GM12892 (cell line): ENCODE results near the gene GTF2H1.
"Not testable (repeated sequence)": the region's sequence is repeated elsewhere in the genome, so short reads cannot be mapped to it uniquely, and the experiment has no call there.

Source experiments
- DNase-seq: peaks from one replicate; pipeline ENCODE4 v3.0.0; 2011; ENCODE audit not compliant: insufficient read length
- FAIRE-seq: peaks from 2 replicates; lab custom pipeline; 2011; peaks lifted over from hg19 to GRCh38; lab: Jason Lieb, UNC
- POLR2A ChIP-seq: IDR thresholded peaks from 2 replicates; pipeline ENCODE4 v1.6.1; 2011; ENCODE audit warnings: low read depth, low read length, control low read depth
- POLR2AphosphoS5 ChIP-seq: IDR thresholded peaks from 2 replicates; pipeline ENCODE4 v1.6.1; 2011; ENCODE audit warnings: low read depth, low read length, control low read depth
- TAF1 ChIP-seq: IDR thresholded peaks from 2 replicates; pipeline ENCODE4 v1.6.1; 2011; ENCODE audit warnings: low read depth, mild to moderate bottlenecking, control low read depth, low read length, borderline replicate concordance

The GTF2H1 gene

DNA sequence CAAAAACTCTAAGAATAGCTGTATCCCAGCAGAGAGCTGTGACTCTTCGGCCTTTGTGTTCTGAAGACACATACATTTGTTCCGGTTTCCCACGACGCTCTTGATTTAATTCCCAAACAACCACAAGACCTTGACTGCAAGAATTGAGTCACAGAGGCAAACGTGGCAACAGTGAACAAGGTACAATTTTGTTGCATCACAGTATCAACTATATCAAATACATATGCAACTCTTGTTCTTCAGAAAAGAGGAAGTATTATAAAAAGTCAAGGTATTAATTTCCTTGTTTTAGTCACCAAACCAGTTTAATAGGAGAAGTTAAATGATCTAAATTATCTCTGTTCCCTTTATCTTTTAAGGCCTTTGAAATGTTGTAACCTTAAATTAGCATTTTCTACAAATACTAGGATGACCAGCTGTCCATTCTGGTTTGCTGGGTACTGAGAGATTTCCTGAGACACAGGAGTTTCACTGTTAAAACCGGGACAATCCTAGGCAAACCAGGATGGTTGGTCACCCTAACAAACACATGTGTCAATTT lies 11.5 kb upstream of the GTF2H1 start:
- no peak for DNase-seq
- no peak for TF ChIP-seq POLR2AphosphoS5
- no peak for TF ChIP-seq TAF1
- TF ChIP-seq POLR2A, result no peak
- FAIRE-seq, result peak; percentile 80

- DNase-seq (no peak), FAIRE-seq (no peak)
- no peak for TF ChIP-seq POLR2AphosphoS5
- no peak for TF ChIP-seq POLR2A
- TF ChIP-seq TAF1, result no peak
Measured at GRCh38 chr11:18312012-18312411, 10.4 kb upstream of the GTF2H1 start.

DNA sequence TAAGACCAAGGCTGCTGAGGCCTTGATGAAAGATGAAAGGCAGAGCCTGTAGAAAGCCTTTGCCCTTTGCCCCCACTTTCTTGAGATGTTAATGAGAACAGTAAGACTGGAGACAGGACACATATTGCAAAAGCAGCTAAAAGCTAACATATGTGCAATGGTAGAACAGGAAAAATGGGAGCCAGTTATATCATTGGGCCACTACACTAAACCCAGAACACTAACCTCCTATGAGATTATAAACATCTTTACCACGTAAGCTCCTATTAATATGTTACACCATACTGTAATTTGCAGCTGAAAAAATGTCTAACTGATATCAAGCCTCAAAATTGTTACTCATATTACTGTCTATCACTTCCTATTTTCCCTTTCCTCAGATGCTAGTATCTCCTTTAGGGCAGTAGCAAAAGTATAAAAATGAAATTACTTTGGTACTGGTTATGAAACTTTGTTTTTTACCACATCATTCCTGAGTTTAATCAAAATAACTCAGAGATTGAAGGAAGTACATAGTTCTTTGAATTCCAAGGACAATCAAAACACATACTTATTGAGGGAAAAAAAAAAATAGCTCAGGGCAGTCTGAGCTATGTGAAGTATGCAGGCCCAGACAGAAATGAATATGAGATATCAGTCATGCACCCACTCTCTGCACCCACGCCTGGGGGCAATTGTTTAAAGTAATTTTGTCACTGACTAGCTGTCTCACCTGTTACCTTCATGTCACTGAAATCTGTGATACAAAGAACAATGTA lies 9.5 kb upstream of the GTF2H1 start:
- TF ChIP-seq POLR2A, result no peak
- no peak for DNase-seq

GRCh38 chr11:18313965-18314763 lies 8.2 kb upstream of the GTF2H1 start:
- no peak for TF ChIP-seq POLR2AphosphoS5
- no peak for TF ChIP-seq POLR2A
- no peak for TF ChIP-seq TAF1
- no peak for DNase-seq
- FAIRE-seq, result no peak

More for the DNA sequence above, 9.5 kb upstream of the GTF2H1 start:
- peak; percentile 64 for FAIRE-seq

DNA sequence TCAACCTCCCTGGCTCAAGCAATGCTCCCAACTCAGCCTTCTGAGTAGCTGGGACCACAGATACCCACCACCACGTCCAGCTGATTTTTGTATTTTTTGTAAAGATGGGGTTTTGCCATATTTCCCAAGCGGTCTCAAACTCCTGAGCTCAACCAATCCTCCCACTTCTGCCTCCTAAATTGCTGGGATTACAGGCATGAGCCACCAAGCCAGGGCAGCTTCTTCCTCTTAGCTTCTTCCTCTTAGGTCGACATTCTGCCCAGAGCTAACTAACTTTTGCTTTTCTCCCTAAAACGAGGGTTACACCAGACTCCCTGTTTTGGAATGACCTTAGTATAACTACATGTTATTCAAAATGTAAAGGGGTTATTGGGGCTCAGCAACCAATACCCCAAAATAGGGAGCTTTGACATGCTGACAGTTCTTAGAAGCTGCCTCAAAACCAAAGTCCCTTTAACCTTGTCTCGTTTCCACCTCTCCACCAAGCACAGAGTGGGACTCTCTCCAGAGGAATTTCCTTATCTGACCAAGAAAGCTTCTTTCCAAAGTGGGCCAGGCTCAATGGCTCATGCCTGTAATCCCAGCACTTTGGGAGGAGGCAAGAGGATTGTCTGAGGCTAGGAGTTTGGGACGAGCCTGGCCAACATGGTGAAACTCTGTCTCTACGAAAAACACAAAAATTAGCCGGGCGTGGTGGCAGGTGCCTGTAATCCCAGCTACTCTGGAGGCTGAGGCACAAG lies 7.4 kb upstream of the GTF2H1 start:
- FAIRE-seq, result no peak
- DNase-seq, result no peak
- TF ChIP-seq POLR2AphosphoS5, result no peak
- no peak for TF ChIP-seq POLR2A
- no peak for TF ChIP-seq TAF1

DNA sequence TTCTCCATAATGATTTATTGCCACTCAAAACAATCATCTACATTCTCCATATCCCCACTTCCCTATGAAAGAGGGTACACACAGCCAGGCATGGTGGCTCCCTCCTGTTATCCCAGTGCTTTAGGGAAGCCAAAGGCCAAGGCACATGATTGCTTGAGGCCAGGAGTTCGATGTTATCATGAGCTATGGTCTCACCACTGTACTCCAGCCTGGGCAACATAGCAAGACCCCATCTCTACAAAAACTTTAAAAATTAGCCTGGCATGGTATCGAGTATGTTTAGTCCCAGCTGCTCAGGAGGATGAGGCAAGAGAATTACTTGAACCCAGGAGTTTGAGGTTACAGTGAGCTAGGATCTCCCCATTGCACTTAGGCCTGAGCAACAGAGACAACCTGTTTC lies 6.5 kb upstream of the GTF2H1 start:
- no peak for FAIRE-seq
- TF ChIP-seq POLR2A (no peak), TAF1 (no peak), POLR2AphosphoS5 (no peak)

DNA sequence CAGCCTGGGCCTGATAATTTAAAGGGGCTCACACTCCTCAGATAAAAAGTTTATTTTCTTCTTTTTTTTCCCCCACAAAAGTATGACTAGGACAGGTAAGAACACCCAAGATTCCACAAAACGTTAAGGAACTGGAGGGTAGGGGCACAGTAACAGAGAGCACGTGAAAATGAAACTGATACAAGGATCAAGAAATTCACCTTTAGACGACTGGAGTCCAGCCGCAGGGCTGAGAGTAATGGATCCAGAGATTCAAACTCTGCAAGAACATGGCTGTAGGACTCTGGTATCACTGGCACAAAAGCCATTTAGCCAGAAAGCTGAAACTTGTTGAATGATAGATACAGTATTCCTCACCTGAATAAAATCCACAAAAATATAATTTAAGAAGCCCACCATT lies 4.8 kb upstream of the GTF2H1 start:
- FAIRE-seq (no peak), DNase-seq (no peak)
- TF ChIP-seq POLR2AphosphoS5, result no peak
- TF ChIP-seq TAF1, result no peak
- no peak for TF ChIP-seq POLR2A

More for the DNA sequence above, 6.5 kb upstream of the GTF2H1 start:
- DNase-seq, result no peak

GRCh38 chr11:18319914-18320313 lies 2.5 kb upstream of the GTF2H1 start:
- DNase-seq (no peak), FAIRE-seq (no peak)
- no peak for TF ChIP-seq POLR2A
- no peak for TF ChIP-seq POLR2AphosphoS5
- TF ChIP-seq TAF1, result no peak

DNA sequence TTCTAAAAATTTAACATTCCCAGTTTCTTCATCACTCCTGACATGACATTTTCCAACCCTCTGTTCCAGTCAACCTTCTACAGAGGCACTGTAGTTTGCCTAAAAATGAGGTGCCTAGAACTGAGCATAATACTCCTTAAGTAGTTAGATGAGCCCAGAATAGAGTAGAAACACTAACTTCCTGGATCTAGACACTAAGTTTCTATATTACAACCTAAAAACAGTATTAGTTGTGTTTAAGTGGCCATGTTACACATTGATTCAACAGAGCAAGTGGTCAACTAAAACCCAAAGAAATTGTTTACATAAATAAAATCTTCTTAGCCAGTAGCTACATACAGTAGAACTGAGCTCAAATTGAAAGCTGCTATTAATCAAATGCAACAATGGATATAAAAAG lies 1.8 kb upstream of the GTF2H1 start:
- TF ChIP-seq POLR2A (no peak), POLR2AphosphoS5 (no peak), TAF1 (no peak)
- no peak for DNase-seq
- FAIRE-seq, result peak; percentile 61

GRCh38 chr11:18321578-18321968 lies 794 bp upstream of the GTF2H1 start:
- DNase-seq, result no peak
- FAIRE-seq, result no peak
- TF ChIP-seq POLR2A (no peak), TAF1 (no peak), POLR2AphosphoS5 (no peak)

GRCh38 chr11:18322818-18323570 lies 627 bp downstream of the GTF2H1 start:
- TF ChIP-seq TAF1 (no peak), POLR2A (no peak), POLR2AphosphoS5 (no peak)
- DNase-seq (no peak), FAIRE-seq (peak; percentile 57)

DNA sequence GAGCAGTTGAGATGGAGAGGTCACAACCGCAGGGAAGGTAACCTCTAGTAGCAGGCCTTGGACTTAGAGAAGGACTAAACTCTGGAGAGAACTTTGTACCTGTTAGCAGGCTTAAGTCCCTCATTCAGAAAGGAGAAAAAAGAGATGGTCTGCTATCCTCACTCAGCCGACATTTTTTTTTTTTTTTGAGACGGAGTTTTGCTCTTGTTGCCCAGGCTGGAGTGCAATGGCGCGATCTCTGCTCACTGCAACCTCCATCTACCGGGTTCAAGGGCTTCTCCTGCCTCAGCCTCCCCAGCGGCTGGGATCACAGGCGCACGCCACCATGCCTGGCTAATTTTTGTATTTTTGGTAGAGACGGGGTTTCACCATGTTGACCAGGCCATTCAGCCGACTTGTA lies 1.5 kb downstream of the GTF2H1 start:
- not testable (repeated sequence) for DNase-seq, FAIRE-seq
